NT2/D1 (cell line): ENCODE measurements around the gene TAF13.

Experiments
- SUZ12 ChIP-seq: IDR thresholded peaks from 2 replicates; pipeline ENCODE4 v1.6.1; 2011; ENCODE audit not compliant: insufficient read length, insufficient read depth; ENCODE audit errors: extremely low read depth
- YY1 ChIP-seq: IDR thresholded peaks from 2 replicates; pipeline ENCODE4 v1.6.1; 2011; ENCODE audit not compliant: insufficient read length, insufficient read depth
- ZNF274 ChIP-seq: IDR thresholded peaks from 2 replicates; pipeline ENCODE4 v1.6.1; 2011; ENCODE audit warnings: mild to moderate bottlenecking, low read depth, low read length

GRCh38 chr1:109069294-109069693 lies 6.5 kb downstream of the TAF13 start:
- TF ChIP-seq YY1: no peak
- no peak for TF ChIP-seq ZNF274
- TF ChIP-seq SUZ12: no peak
